MCF 10A (cell line): Measurements from ENCODE around the gene AKIRIN1. TPM values are rescaled to one million over a fixed set of nuclear protein-coding genes. Genes with fewer than 3 reads are reported as not detected.
"Not testable (repeated sequence)": the region's sequence is repeated elsewhere in the genome, so short reads cannot be mapped to it uniquely, and the experiment has no call there.

Experiments
- BruUV-seq: library from RNA; stranded (reverse); fragments of 400-500 nt; replicated peaks from 2 replicates; lab custom pipeline; 2021; lab: Mats Ljungman, UMichigan
- CTCF ChIA-PET: fragments of 300-600 bp; sonication (Branson Sonifier 250); formaldehyde crosslinking; extraction: SDS; loops from one replicate; lab custom pipeline; 2021; ENCODE audit warnings: antibody characterized with exemption, inconsistent platforms; lab: Yijun Ruan, JAX
- POLR2A ChIA-PET: fragments of 300-600, 350-650 bp; sonication (Branson Sonifier 250); formaldehyde crosslinking; extraction: SDS; loops from one replicate; lab custom pipeline; 2020; ENCODE audit warnings: antibody characterized with exemption, inconsistent platforms; lab: Yijun Ruan, JAX
- DNase-seq: peaks from one replicate; pipeline ENCODE4 v3.0.0-alpha.2; 2018; ENCODE audit not compliant: unreplicated experiment
- H3K27ac Mint-ChIP-seq: one replicate; pipeline ENCODE4 v1.8.0; 2022; ENCODE audit warnings: mild to moderate bottlenecking, low read depth, mixed read lengths; ENCODE audit not compliant: unreplicated experiment
- H3K27me3 Mint-ChIP-seq: one replicate; pipeline ENCODE4 v1.8.0; 2022; ENCODE audit warnings: mixed read lengths; ENCODE audit not compliant: insufficient read depth, unreplicated experiment
- H3K36me3 Mint-ChIP-seq: one replicate; pipeline ENCODE4 v1.8.0; 2022; ENCODE audit warnings: mild to moderate bottlenecking, moderate library complexity, mixed read lengths; ENCODE audit not compliant: insufficient read depth, unreplicated experiment
- H3K4me1 Mint-ChIP-seq: one replicate; pipeline ENCODE4 v1.8.0; 2022; ENCODE audit warnings: mixed read lengths; ENCODE audit not compliant: insufficient read depth, unreplicated experiment
- H3K4me3 Mint-ChIP-seq: one replicate; pipeline ENCODE4 v1.8.0; 2022; ENCODE audit warnings: mild to moderate bottlenecking, moderate library complexity, mixed read lengths; ENCODE audit not compliant: unreplicated experiment
- H3K9me3 Mint-ChIP-seq: one replicate; pipeline ENCODE4 v1.8.0; 2022; ENCODE audit warnings: mixed read lengths; ENCODE audit not compliant: unreplicated experiment
- intact Hi-C: fragments of 100-400 bp; cut with micrococcal nuclease; formaldehyde crosslinking; loops from 2 replicates; pipeline ENCODE4 v1.14.1; 2022
- total RNA-seq: library from RNA; stranded (reverse); gene quantifications from 2 replicates; pipeline ENCODE4 v1.2.3, GENCODE V29; 2022
- TF ChIP-seq, protein P1 (sequence below): fragments of 200-600 bp; IDR thresholded peaks from one replicate; pipeline ENCODE4 v1.8.0; 2022; ENCODE audit warnings: antibody characterized with exemption, mild to moderate bottlenecking; ENCODE audit not compliant: unreplicated experiment

Gene AKIRIN1
- total RNA-seq, 1 experiment from 2014 or later = 59.0 TPM

DNA sequence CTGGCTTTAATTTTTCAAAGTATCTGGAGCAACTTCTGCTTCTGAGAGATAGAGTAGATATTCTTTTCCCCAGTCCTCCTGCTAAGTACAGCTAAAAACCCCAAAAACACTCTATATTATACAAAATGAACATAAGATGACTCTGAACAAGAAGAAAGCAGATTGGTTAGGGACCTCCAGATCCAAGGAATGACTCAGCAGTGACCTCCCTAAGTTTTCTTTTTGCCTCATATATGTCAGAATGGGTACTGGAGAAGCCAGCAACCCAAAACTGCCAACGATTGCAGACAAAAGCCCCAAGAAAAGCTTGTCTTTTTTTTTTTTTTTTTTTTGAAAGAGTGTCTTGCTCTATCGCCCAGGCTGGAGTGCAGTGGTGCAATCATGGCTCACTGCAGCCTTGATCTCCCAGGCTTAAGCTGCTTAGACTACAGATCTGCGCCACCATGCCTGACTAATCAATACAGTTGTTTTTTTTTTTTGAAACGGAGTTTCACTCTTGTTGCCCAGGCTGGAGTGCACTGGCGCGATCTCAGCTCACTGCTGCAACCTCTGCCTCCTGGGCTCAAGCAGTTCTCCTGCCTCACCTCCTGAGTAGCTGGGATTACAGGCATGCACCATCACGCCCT is 57.8 kb downstream of the AKIRIN1 start:
- Mint-ChIP-seq H3K4me3 (no peak overlapping the region), H3K9me3 (no peaks in the 10 kb centered on the region), H3K27me3 (no peaks in the 10 kb centered on the region), H3K27ac (no peak overlapping the region), H3K4me1 (no peaks in the 10 kb centered on the region), H3K36me3 (peaks cover 29% of the 10 kb centered on the region)
- intact Hi-C loops = no loop called here
- TF ChIP-seq, protein P1, sequence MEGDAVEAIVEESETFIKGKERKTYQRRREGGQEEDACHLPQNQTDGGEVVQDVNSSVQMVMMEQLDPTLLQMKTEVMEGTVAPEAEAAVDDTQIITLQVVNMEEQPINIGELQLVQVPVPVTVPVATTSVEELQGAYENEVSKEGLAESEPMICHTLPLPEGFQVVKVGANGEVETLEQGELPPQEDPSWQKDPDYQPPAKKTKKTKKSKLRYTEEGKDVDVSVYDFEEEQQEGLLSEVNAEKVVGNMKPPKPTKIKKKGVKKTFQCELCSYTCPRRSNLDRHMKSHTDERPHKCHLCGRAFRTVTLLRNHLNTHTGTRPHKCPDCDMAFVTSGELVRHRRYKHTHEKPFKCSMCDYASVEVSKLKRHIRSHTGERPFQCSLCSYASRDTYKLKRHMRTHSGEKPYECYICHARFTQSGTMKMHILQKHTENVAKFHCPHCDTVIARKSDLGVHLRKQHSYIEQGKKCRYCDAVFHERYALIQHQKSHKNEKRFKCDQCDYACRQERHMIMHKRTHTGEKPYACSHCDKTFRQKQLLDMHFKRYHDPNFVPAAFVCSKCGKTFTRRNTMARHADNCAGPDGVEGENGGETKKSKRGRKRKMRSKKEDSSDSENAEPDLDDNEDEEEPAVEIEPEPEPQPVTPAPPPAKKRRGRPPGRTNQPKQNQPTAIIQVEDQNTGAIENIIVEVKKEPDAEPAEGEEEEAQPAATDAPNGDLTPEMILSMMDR = no peak
- DNase-seq = no peak
- CTCF ChIA-PET = interaction anchor here (0.7 kb wide), 1 partner anchor 42 kb away, joined by 4 read pairs; no protein-coding TSS in a partner anchor
- POLR2A ChIA-PET = interaction anchor here (0.7 kb wide), 1 partner anchor 23 kb away, joined by 3 read pairs; the partner anchor contains the start of gene NDUFS5
- BruUV-seq = no TSS peak

DNA sequence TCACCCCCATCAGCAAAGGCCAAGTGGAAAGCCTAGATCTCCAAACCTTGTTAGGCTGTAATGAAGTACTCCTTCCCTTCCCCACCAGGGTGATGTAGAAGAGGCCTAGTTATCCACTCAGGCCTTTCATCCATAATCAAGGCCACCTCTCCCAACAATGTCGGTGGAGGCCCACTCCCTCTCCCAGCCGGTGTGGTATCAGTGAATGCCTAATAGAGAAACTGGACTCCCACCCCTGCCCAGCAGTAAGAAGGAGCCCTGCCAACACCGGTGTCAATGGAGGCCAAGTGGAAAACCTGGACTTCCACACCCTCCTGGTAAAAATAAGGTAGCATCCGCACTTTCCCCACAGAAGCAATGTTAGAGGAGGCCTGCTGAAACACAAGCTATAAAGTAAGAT is 58.9 kb downstream of the AKIRIN1 start:
- Mint-ChIP-seq H3K4me1 (no peaks in the 10 kb centered on the region), H3K36me3 (peaks cover 29% of the 10 kb centered on the region), H3K9me3 (no peaks in the 10 kb centered on the region), H3K27me3 (no peaks in the 10 kb centered on the region), H3K4me3 (no peak overlapping the region), H3K27ac (no peak overlapping the region)
- CTCF ChIA-PET = interaction anchor here (1.0 kb wide), 1 partner anchor 49 kb away, joined by 3 read pairs; no protein-coding TSS in a partner anchor
- TF ChIP-seq, protein P1 = no peak
- no TSS peak for BruUV-seq
- intact Hi-C loops = no loop called here
- DNase-seq = no peak
- POLR2A ChIA-PET = interaction anchor here (1.0 kb wide), 1 partner anchor 18 kb away, joined by 3 read pairs; no protein-coding TSS in a partner anchor

DNA sequence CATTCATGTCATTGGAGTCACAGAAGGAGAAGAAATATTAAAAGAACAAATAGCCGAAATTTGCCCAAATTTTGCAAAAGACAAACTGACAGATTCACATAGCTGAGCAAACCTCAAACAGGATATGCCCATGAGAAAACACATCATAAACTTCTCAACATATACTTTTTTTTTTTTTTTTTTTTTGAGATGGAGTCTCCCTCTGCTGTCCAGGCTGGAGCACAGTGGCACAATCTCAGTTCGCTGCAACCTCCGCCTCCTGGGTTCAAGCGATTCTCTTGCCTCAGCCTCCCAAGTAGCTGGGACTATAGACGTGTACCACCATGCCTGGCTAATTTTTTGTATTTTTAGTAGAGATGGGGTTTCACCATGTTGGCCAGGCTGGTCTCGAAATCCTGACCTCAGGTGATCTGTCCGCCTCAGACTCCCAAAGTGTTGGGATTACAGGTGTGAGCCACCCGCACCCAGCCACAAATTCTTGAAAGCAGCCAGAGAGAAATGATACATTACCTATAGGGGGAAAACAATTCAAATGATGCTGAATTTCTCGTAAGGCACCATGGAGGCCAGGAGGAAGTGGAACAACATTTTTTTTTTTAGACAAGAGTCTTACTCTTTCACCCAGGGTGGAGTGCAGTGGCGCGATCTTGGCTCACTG is 60.2 kb downstream of the AKIRIN1 start:
- H3K27ac Mint-ChIP-seq, H3K27me3 Mint-ChIP-seq, DNase-seq, intact Hi-C loops, BruUV-seq, H3K4me1 Mint-ChIP-seq, H3K4me3 Mint-ChIP-seq, H3K9me3 Mint-ChIP-seq: not testable (repeated sequence)
- H3K36me3 Mint-ChIP-seq = peaks cover 29% of the 10 kb centered on the region
- CTCF ChIA-PET = interaction anchor here (0.6 to 1.1 kb wide), 3 partner anchors 20 to 380 kb away, joined by 3 to 4 read pairs (median 3); no protein-coding TSS in a partner anchor
- POLR2A ChIA-PET = interaction anchor here (0.6 kb wide), 1 partner anchor 192 kb away, joined by 3 read pairs; the partner anchor contains the start of gene RRAGC

DNA sequence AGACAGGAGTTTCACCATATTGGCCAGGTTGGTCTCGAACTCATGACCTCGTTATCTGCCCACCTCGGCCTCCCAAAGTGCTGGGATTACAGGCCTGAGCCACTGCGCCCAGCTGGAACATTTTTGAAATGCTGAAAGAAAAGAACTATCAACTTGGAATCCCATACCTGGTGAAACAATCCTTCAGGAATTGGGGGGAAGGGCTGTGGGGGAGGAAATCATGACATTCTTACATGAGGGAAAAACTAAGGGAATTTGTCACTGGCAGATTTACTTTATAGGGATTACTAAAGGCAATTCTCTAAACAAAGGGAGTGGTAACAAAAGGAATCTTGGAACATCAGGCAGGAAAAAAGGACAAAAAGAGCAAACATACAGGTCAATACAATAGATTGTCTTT is 60.9 kb downstream of the AKIRIN1 start:
- TF ChIP-seq, protein P1 = no peak
- no peaks in the 10 kb centered on the region for H3K4me1 Mint-ChIP-seq
- H3K4me3 Mint-ChIP-seq = no peak overlapping the region
- intact Hi-C loops = no loop called here
- ChIA-PET CTCF (interaction anchor here (1.1 kb wide), 1 partner anchor 20 kb away, joined by 3 read pairs; no protein-coding TSS in a partner anchor), POLR2A (no interaction called here)
- H3K27ac Mint-ChIP-seq = no peak overlapping the region
- BruUV-seq = no TSS peak
- no peaks in the 10 kb centered on the region for H3K27me3 Mint-ChIP-seq
- no peak for DNase-seq
- H3K9me3 Mint-ChIP-seq = no peaks in the 10 kb centered on the region
- H3K36me3 Mint-ChIP-seq = peaks cover 25% of the 10 kb centered on the region

DNA sequence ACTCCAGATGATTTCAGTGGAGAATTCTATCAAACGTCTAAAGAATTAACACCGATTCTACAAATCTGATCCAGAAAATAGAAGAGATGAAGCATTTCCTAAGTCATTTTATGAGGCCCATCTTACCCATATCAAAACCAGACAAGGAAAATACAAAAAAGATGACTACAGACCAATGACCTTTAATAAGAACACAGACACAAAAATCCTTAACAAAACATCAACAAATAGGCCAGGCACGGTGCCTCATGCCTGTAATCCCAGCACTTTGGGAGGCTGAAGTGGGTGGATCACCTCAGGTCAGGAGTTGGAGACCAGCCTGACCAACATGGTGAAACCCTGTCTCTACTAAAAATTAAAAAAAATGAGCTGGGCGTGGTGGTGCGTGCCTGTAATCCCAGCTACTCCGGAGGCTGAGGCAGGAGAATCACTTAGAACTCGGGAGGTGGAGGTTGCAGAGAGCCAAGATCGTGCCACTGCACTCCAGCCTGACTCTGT is 64.2 kb downstream of the AKIRIN1 start:
- intact Hi-C loops, H3K27ac Mint-ChIP-seq, DNase-seq, BruUV-seq, H3K4me3 Mint-ChIP-seq, POLR2A ChIA-PET, H3K27me3 Mint-ChIP-seq, H3K9me3 Mint-ChIP-seq, H3K4me1 Mint-ChIP-seq, H3K36me3 Mint-ChIP-seq, CTCF ChIA-PET: not testable (repeated sequence)
